Transverse colon (tissue), 4 donors: ENCODE measurements around the gene FAM9B. TPM values are rescaled to one million over a fixed set of nuclear protein-coding genes. Genes with fewer than 3 reads are reported as not detected.

Experiments used
- DNase-seq: peaks from one replicate; pipeline ENCODE4 v3.0.0-alpha.2; 2019
- H3K27ac ChIP-seq, 4 donors: fragments of 200-600 bp; sonication (generic); 2 replicates each; pipeline ENCODE4 v1.5.1; 2016 to 2018; ENCODE audit warnings: inconsistent platforms in 4 of 4
- H3K27me3 ChIP-seq: fragments of 200-600 bp; sonication (generic); 2 replicates; pipeline ENCODE4 v1.5.1; 2017; ENCODE audit warnings: inconsistent platforms
- H3K36me3 ChIP-seq, 4 donors: fragments of 200-600 bp; sonication (generic); 2 replicates each; pipeline ENCODE4 v1.5.1; 2017 to 2019; ENCODE audit warnings: inconsistent platforms in 4 of 4
- H3K4me1 ChIP-seq, 4 donors: fragments of 200-600 bp; sonication (generic); 2 replicates each; pipeline ENCODE4 v1.5.1; 2017 to 2020; ENCODE audit warnings: inconsistent platforms in 4 of 4
- H3K4me3 ChIP-seq, 4 donors: fragments of 200-600 bp; sonication (generic); 1 replicate in 1 of 4; 2 replicates in 3 of 4; pipeline versions ENCODE4 v1.5.1 to v1.6.1; 2017 to 2019; ENCODE audit warnings: inconsistent platforms in 4 of 4
- H3K9me3 ChIP-seq, 2 donors: fragments of 200-600 bp; sonication (generic); 2 replicates each; pipeline ENCODE4 v1.5.1; 2017 to 2019; ENCODE audit warnings: inconsistent platforms in 2 of 2
- EP300 ChIP-seq: sonication (generic); formaldehyde crosslinking; IDR thresholded peaks from one replicate; pipeline ENCODE4 v1.6.1; 2017; ENCODE audit warnings: antibody characterized with exemption, low read depth
- POLR2A ChIP-seq: fragments of 450-650 bp; IDR thresholded peaks from one replicate; pipeline ENCODE4 v1.6.1; 2016; ENCODE audit warnings: antibody characterized with exemption, mild to moderate bottlenecking, moderate library complexity
- POLR2AphosphoS5 ChIP-seq, 3 donors: sonication (generic); formaldehyde crosslinking; IDR thresholded peaks; one replicate each; pipeline ENCODE4 v1.6.1; 2016; ENCODE audit warnings: antibody characterized with exemption in 3 of 3
- WGBS, 2 donors: methylation state at CpG; one replicate each; pipeline ENCODE4 v1.1.5; 2018; ENCODE audit warnings: low coverage in 1 of 2; 5-methylcytosine and 5-hydroxymethylcytosine counted together
- in situ Hi-C, 4 donors: fragments of 200-750 bp; cut with MboI; loops; one replicate each; pipeline versions ENCODE4 v1.15.0 to v1.15.1; 2017; ENCODE audit warnings: low sequenced_read_pairs in 3 of 4, low pct_ligation_motif_present in 1 of 4, low pct_unique_long_range_greater_than_20kb in 1 of 4
- intact Hi-C: fragments of 100-400 bp; cut with DNase I; formaldehyde crosslinking; loops from one replicate; pipeline ENCODE4 v1.15.1; 2023; ENCODE audit warnings: low total_unique reads
- total RNA-seq, 4 donors: library from RNA; depleted of rRNA; stranded (reverse); fragments of >200 nt; gene quantifications; one replicate each; pipeline ENCODE4 v1.1.0, GENCODE V29; 2016
- TF ChIP-seq, protein P1 (sequence below), 5 experiments: fragments of 200-600 bp in 3 of 5; fragments of 450-650 bp in 2 of 5; sonication (generic) in 3 of 5; IDR thresholded peaks; 1 replicate in 2 of 5; 2 replicates in 3 of 5; pipeline ENCODE4 v1.5.1; 2016 to 2017; ENCODE audit warnings: antibody characterized with exemption in 5 of 5, inconsistent platforms in 3 of 5, mild to moderate bottlenecking in 2 of 5, moderate library complexity in 1 of 5

Gene FAM9B
- total RNA-seq, 4 donors from 2014 or later = not detected

DNA sequence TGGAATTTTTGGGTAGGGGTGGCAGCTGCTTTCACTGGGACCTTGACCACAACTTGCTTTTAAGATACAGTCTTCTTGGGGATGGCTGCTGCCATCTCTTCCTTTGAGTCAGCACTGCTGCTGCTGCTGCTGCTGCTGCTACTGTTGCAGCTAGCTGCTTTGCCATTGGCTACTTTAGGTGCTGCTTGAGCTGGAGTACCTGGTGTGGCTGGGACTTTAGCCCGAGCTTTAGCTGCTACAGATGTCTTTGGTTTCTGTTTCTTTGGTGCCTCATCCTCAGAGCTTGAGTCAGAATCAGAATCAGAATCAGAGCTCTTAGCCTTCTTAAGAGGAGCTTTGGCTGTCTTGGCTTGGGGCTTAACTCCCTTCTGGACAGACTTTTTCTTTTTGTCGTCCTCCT, 52.2 kb downstream of the FAM9B start:
- DNase-seq = no peak
- intact Hi-C loops = no loop called here
- in situ Hi-C loops = no loop called here
- H3K4me1 ChIP-seq = no peaks in the 10 kb centered on the region
- H3K4me3 ChIP-seq = no peak overlapping the region
- TF ChIP-seq, protein P1, sequence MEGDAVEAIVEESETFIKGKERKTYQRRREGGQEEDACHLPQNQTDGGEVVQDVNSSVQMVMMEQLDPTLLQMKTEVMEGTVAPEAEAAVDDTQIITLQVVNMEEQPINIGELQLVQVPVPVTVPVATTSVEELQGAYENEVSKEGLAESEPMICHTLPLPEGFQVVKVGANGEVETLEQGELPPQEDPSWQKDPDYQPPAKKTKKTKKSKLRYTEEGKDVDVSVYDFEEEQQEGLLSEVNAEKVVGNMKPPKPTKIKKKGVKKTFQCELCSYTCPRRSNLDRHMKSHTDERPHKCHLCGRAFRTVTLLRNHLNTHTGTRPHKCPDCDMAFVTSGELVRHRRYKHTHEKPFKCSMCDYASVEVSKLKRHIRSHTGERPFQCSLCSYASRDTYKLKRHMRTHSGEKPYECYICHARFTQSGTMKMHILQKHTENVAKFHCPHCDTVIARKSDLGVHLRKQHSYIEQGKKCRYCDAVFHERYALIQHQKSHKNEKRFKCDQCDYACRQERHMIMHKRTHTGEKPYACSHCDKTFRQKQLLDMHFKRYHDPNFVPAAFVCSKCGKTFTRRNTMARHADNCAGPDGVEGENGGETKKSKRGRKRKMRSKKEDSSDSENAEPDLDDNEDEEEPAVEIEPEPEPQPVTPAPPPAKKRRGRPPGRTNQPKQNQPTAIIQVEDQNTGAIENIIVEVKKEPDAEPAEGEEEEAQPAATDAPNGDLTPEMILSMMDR (IDR thresholded peaks at IDR 0.05) = no peak
- no peak for TF ChIP-seq EP300
- TF ChIP-seq POLR2AphosphoS5 (IDR thresholded peaks at IDR 0.05) = no peak
- TF ChIP-seq POLR2A = no peak
- H3K36me3 ChIP-seq = no peaks in the 10 kb centered on the region
- 63% methylated on average over 2 of the region's 2 CpGs; no CpG with 5 or more reads in 1 of the 2 donors for WGBS, 2 donors
- no peak overlapping the region for H3K27ac ChIP-seq
- no peaks in the 10 kb centered on the region for H3K27me3 ChIP-seq
- no peaks in the 10 kb centered on the region for H3K9me3 ChIP-seq

DNA sequence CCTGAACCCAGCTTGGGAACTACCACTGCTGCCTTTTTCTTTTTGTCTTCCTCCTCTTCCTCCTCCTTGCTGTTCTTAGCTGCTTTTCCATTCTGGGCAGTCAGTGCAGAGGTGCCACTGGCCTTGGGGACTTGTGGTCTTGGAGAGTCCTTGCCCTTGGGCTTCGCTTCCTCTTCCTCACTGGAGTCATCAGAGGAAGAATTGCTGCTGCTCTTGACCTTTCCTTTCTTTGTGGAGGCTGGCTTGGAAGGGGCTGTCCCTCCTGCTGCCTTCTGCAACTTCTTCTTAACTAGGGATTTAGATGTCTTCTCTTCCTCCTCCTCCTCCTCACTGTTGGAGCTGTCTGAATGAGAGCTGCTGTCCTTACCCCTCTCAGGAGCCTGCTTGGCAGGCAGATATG, 53.2 kb downstream of the FAM9B start:
- TF ChIP-seq POLR2AphosphoS5 (IDR thresholded peaks at IDR 0.05) = no peak
- TF ChIP-seq, protein P1 (IDR thresholded peaks at IDR 0.05) = no peak
- no peak for TF ChIP-seq POLR2A
- TF ChIP-seq EP300 = no peak
- no peaks in the 10 kb centered on the region for H3K36me3 ChIP-seq
- 71% methylated on average over 1 of the region's 1 CpG; no CpG with 5 or more reads in 1 of the 2 donors for WGBS, 2 donors
- in situ Hi-C loops (no loop called here), intact Hi-C loops (no loop called here)
- no peaks in the 10 kb centered on the region for H3K9me3 ChIP-seq
- H3K4me3 ChIP-seq = no peak overlapping the region
- no peaks in the 10 kb centered on the region for H3K27me3 ChIP-seq
- H3K4me1 ChIP-seq = no peaks in the 10 kb centered on the region
- H3K27ac ChIP-seq = no peak overlapping the region
- no peak for DNase-seq

Other genes starting within 250 kb of the FAM9B start
- gene FAM9A, start 232.7 kb downstream of the FAM9B start, total RNA-seq = not detected